Large intestine (tissue), 3 donors: ENCODE results near the gene ABLIM1. TPM values are rescaled to one million over a fixed set of nuclear protein-coding genes. Genes with fewer than 3 reads are reported as not detected.

ENCODE experiments used
- DNase-seq, 2 donors: peaks; one replicate each; pipeline versions ENCODE4 v3.0.0 to v3.0.0-alpha.2; 2013
- H3K27ac ChIP-seq: one replicate; pipeline ENCODE4 v1.5.1; 2013; ENCODE audit warnings: low read length
- H3K27me3 ChIP-seq: 2 replicates; pipeline ENCODE4 v1.6.1; 2013; ENCODE audit warnings: low read length; ENCODE audit not compliant: control insufficient read depth, insufficient read depth
- H3K36me3 ChIP-seq: 2 replicates; pipeline ENCODE4 v1.6.1; 2013; ENCODE audit warnings: low read length; ENCODE audit not compliant: control insufficient read depth, insufficient read depth
- H3K4me1 ChIP-seq: one replicate; pipeline ENCODE4 v1.6.1; 2013; ENCODE audit warnings: low read length; ENCODE audit not compliant: control insufficient read depth, insufficient read depth
- H3K4me3 ChIP-seq: one replicate; pipeline ENCODE4 v1.5.1; 2013; ENCODE audit warnings: low read length
- H3K9me3 ChIP-seq: one replicate; pipeline ENCODE4 v1.6.1; 2013; ENCODE audit warnings: mild to moderate bottlenecking, low read depth, low read length, moderate library complexity; ENCODE audit not compliant: control insufficient read depth
- WGBS: methylation state at CpG from one replicate; pipeline ENCODE4 v1.1.5; 2013; ENCODE audit warnings: low lambda C conversion rate; ENCODE audit not compliant: insufficient coverage; 5-methylcytosine and 5-hydroxymethylcytosine counted together
- polyA plus RNA-seq: library from polyadenylated mRNA; unstranded; fragments of 120-200 nt; gene quantifications from one replicate; pipeline ENCODE4 v1.2.1, GENCODE V29; 2013

The ABLIM1 gene
- polyA plus RNA-seq, 1 donor: 54.9 TPM

DNA sequence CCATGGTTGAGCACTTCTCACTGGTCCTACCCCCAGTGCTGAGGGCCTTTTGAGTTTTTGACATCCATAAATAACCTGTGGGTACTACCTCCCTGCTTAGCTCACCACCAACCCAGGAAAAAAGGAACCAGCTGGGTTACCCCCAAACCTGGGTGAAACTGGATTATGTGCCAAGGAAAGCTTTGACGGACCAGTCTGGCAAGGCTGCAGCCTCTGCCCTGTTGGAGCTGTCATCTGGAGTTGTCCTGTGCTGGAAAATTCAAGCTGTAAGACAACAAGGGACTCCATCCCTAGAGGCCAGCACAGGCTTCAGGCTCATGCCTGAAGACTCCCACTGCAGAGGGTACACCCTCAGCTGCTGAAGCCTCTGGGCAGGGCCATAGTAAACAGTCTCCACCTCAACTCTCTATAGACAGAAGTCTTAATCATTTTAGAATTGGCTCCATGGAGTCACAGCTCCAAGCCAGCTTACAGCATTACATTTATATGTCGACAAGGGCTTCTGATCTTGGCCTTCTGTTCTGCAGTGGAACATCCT is 138.2 kb downstream of the ABLIM1 start:
- peaks cover 17% of the 10 kb centered on the region for H3K4me1 ChIP-seq
- no CpG with 5 or more reads among the region's 2 CpGs for WGBS
- DNase-seq: peak in 1 of 2 donors; percentile 39
- no peak overlapping the region for H3K4me3 ChIP-seq
- H3K9me3 ChIP-seq: no peaks in the 10 kb centered on the region
- peak overlapping the region; percentile 50 for H3K27ac ChIP-seq
- H3K36me3 ChIP-seq: no peaks in the 10 kb centered on the region
- no peaks in the 10 kb centered on the region for H3K27me3 ChIP-seq

GRCh38 chr10:114519306-114519669 is 138.8 kb downstream of the ABLIM1 start:
- no peaks in the 10 kb centered on the region for H3K36me3 ChIP-seq
- peak overlapping the region; percentile 50 for H3K27ac ChIP-seq
- no peaks in the 10 kb centered on the region for H3K27me3 ChIP-seq
- H3K4me1 ChIP-seq: peaks cover 14% of the 10 kb centered on the region
- WGBS: no CpG with 5 or more reads among the region's 5 CpGs
- no peaks in the 10 kb centered on the region for H3K9me3 ChIP-seq
- no peak overlapping the region for H3K4me3 ChIP-seq
- DNase-seq: peak in 1 of 2 donors; percentile 68

GRCh38 chr10:114518401-114519305 is 139.4 kb downstream of the ABLIM1 start:
- no peak for DNase-seq
- Histone ChIP-seq H3K36me3 (no peaks in the 10 kb centered on the region), H3K27ac (peak overlapping the region; percentile 50), H3K4me3 (no peak overlapping the region), H3K4me1 (peaks cover 14% of the 10 kb centered on the region), H3K27me3 (no peaks in the 10 kb centered on the region), H3K9me3 (no peaks in the 10 kb centered on the region)
- WGBS: 60% methylated on average over 1 of the region's 4 CpGs

- Histone ChIP-seq H3K27me3 (no peaks in the 10 kb centered on the region), H3K9me3 (no peaks in the 10 kb centered on the region), H3K4me1 (peaks cover 14% of the 10 kb centered on the region), H3K36me3 (no peaks in the 10 kb centered on the region), H3K4me3 (no peak overlapping the region), H3K27ac (no peak overlapping the region)
- 94% methylated on average over 5 of the region's 14 CpGs for WGBS
- no peak for DNase-seq
Measured at GRCh38 chr10:114517368-114518250, 140.5 kb downstream of the ABLIM1 start.

- no peaks in the 10 kb centered on the region for H3K9me3 ChIP-seq
- WGBS: no CpG with 5 or more reads among the region's 3 CpGs
- peaks cover 5% of the 10 kb centered on the region for H3K36me3 ChIP-seq
- H3K27ac ChIP-seq: no peak overlapping the region
- H3K4me1 ChIP-seq: peaks cover 11% of the 10 kb centered on the region
- H3K4me3 ChIP-seq: no peak overlapping the region
- no peak for DNase-seq
- no peaks in the 10 kb centered on the region for H3K27me3 ChIP-seq
Measured at GRCh38 chr10:114516356-114516755, 141.7 kb downstream of the ABLIM1 start.

GRCh38 chr10:114515298-114515914 is 142.7 kb downstream of the ABLIM1 start:
- peaks cover 5% of the 10 kb centered on the region for H3K36me3 ChIP-seq
- no peaks in the 10 kb centered on the region for H3K9me3 ChIP-seq
- no peak overlapping the region for H3K27ac ChIP-seq
- H3K27me3 ChIP-seq: no peaks in the 10 kb centered on the region
- DNase-seq: no peak
- peaks cover 7% of the 10 kb centered on the region for H3K4me1 ChIP-seq
- WGBS: 100% methylated on average over 1 of the region's 6 CpGs
- no peak overlapping the region for H3K4me3 ChIP-seq

DNA sequence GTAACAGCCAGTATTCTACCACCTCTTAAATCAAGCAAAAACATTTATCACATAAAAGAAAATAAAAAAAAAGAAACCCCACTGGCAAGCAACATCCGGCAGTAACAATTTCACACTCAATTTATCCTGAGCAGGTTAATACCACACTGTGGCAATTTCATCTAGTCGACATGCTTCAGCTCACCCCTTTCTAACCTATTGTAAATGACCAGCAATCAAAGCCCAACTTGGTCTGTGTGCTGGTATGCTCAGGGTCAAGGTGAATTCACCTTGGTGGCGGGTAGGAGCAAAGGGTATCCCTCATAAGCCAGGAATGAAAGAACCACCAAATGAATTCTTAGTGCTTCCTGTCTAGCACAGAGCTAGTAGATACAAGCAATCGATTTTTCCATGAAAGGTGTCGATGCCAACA is 144.7 kb downstream of the ABLIM1 start:
- Histone ChIP-seq H3K4me3 (no peak overlapping the region), H3K36me3 (peaks cover 5% of the 10 kb centered on the region), H3K27ac (no peak overlapping the region), H3K4me1 (no peaks in the 10 kb centered on the region), H3K9me3 (no peaks in the 10 kb centered on the region), H3K27me3 (no peaks in the 10 kb centered on the region)
- whole genome bisulfite sequencing: no CpG with 5 or more reads among the region's 5 CpGs
- DNase-seq: no peak

- no peak overlapping the region for H3K27ac ChIP-seq
- H3K27me3 ChIP-seq: no peaks in the 10 kb centered on the region
- H3K36me3 ChIP-seq: peaks cover 5% of the 10 kb centered on the region
- no peaks in the 10 kb centered on the region for H3K9me3 ChIP-seq
- 100% methylated on average over 2 of the region's 5 CpGs for WGBS
- no peak overlapping the region for H3K4me3 ChIP-seq
- DNase-seq: no peak
- H3K4me1 ChIP-seq: peaks cover 11% of the 10 kb centered on the region
Measured at GRCh38 chr10:114511881-114512280, 146.2 kb downstream of the ABLIM1 start.

DNA sequence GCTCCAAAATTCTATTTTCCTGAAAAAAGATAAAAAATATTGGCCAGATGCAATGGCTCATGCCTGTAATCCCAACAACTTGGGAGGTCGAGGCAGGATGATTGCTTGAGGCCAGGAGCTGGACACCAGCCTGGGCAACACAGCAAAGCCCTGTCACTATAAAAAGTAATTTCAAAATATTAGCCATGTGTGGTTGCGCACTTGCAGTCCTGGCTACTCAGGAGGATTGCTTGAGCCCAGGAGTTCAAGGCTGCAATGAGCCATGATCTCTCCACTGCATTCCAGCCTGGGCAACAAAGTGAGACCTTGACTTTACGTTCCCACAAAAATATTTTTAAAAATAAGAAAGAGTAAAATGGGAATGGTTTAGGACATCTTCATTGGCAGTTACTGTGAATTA is 149.7 kb downstream of the ABLIM1 start:
- DNase-seq: no peak

GRCh38 chr10:114507449-114507848 is 150.6 kb downstream of the ABLIM1 start:
- Histone ChIP-seq H3K36me3 (peaks cover 5% of the 10 kb centered on the region), H3K27ac (peak overlapping the region; percentile 60), H3K27me3 (no peaks in the 10 kb centered on the region), H3K4me3 (no peak overlapping the region), H3K9me3 (no peaks in the 10 kb centered on the region), H3K4me1 (peaks cover 17% of the 10 kb centered on the region)
- WGBS: no CpG with 5 or more reads among the region's 4 CpGs
- peak; percentile 72 to 81 for DNase-seq

More for the DNA sequence above, 149.7 kb downstream of the ABLIM1 start:
- H3K27me3 ChIP-seq: no peaks in the 10 kb centered on the region
- H3K27ac ChIP-seq: no peak overlapping the region
- H3K9me3 ChIP-seq: no peaks in the 10 kb centered on the region
- peaks cover 17% of the 10 kb centered on the region for H3K4me1 ChIP-seq
- no peak overlapping the region for H3K4me3 ChIP-seq
- 100% methylated on average over 1 of the region's 3 CpGs for WGBS
- peaks cover 5% of the 10 kb centered on the region for H3K36me3 ChIP-seq
